Lower leg skin (tissue), 3 donors: Measurements from ENCODE around the gene PTDSS2.

Source experiments
- CTCF ChIP-seq, 3 donors: fragments of 450-650 bp; IDR thresholded peaks; one replicate each; pipeline ENCODE4 v1.5.1; 2016; ENCODE audit warnings: antibody characterized with exemption in 3 of 3, mild to moderate bottlenecking in 3 of 3, moderate library complexity in 2 of 3
- POLR2A ChIP-seq, 2 donors: fragments of 450-650 bp; IDR thresholded peaks; one replicate each; pipeline ENCODE4 v1.6.1; 2016 to 2017; ENCODE audit warnings: antibody characterized with exemption in 2 of 2, mild to moderate bottlenecking in 1 of 2, moderate library complexity in 1 of 2

- TF ChIP-seq CTCF (IDR thresholded peaks at IDR 0.05) (no peak), POLR2A (IDR thresholded peaks at IDR 0.05) (no peak)
Observed at GRCh38 chr11:409008-409599, 41.0 kb upstream of the PTDSS2 start.
